AG09309 (cell line): ENCODE measurements around the gene BRMS1.
"Not testable (repeated sequence)": the region's sequence is repeated elsewhere in the genome, so short reads cannot be mapped to it uniquely, and the experiment has no call there.

Experiments used
- DNase-seq: peaks from one replicate; pipeline ENCODE4 v3.0.0-alpha.2; 2010; ENCODE audit warnings: low read depth
- H3K4me3 ChIP-seq: 2 replicates; pipeline ENCODE4 v1.5.1; 2011; ENCODE audit warnings: mild to moderate bottlenecking, low read depth, low read length, moderate library complexity; ENCODE audit not compliant: control insufficient read depth
- CTCF ChIP-seq: IDR thresholded peaks from 2 replicates; pipeline ENCODE4 v1.5.1; 2011; ENCODE audit warnings: mild to moderate bottlenecking, low read depth, low read length, inconsistent platforms; ENCODE audit not compliant: insufficient read depth, control insufficient read depth; ENCODE audit errors: missing control alignments

The BRMS1 gene

GRCh38 chr11:66323684-66324083 is 21.2 kb downstream of the BRMS1 start:
- DNase-seq, result no peak
- no peak overlapping the region for H3K4me3 ChIP-seq
- TF ChIP-seq CTCF, result no peak

GRCh38 chr11:66322732-66323427 is 22.0 kb downstream of the BRMS1 start:
- no peak for DNase-seq
- no peak overlapping the region for H3K4me3 ChIP-seq
- no peak for TF ChIP-seq CTCF

- no peak for DNase-seq
- no peak overlapping the region for H3K4me3 ChIP-seq
Measured at GRCh38 chr11:66321606-66322005, 23.3 kb downstream of the BRMS1 start.

GRCh38 chr11:66320748-66321147 is 24.2 kb downstream of the BRMS1 start:
- DNase-seq, H3K4me3 ChIP-seq: not testable (repeated sequence)

More at GRCh38 chr11:66321606-66322005, 23.3 kb downstream of the BRMS1 start:
- no peak for TF ChIP-seq CTCF

DNA sequence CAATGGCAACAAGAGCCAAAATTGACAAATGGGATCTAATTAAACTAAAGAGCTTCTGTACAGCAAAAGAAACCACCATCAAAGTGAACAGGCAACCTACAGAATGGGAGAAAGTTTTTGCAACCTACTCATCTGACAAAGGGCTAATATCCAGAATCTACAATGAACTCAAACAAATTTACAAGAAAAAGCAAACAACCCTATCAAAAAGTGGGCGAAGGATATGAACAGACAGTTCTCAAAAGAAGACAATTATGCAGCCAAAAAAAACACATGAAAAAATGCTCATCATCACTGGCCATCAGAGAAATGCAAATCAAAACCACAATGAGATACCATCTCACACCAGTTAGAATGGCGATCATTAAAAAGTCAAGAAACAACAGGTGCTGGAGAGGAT is 24.6 kb downstream of the BRMS1 start:
- H3K4me3 ChIP-seq, DNase-seq: not testable (repeated sequence)

DNA sequence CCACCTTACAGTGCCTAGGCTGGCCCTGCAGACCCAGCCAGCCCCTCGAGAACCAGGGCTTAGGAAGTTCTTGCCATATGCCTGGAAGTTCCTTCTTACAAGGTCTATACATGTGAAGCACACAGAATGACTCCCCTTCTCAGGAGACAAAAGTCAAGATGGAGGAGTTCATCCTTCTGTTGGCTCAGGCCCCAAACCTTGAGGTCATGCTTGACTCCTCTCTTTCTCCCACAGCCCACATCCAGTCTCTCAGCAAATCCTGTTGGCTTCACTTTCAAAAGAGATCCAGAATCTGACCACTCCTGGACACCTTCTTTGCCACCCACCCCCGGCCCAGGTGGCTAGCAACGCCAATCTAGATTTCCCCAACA is 26.3 kb downstream of the BRMS1 start:
- TF ChIP-seq CTCF, result no peak
- H3K4me3 ChIP-seq, result no peak overlapping the region
- DNase-seq, result no peak

DNA sequence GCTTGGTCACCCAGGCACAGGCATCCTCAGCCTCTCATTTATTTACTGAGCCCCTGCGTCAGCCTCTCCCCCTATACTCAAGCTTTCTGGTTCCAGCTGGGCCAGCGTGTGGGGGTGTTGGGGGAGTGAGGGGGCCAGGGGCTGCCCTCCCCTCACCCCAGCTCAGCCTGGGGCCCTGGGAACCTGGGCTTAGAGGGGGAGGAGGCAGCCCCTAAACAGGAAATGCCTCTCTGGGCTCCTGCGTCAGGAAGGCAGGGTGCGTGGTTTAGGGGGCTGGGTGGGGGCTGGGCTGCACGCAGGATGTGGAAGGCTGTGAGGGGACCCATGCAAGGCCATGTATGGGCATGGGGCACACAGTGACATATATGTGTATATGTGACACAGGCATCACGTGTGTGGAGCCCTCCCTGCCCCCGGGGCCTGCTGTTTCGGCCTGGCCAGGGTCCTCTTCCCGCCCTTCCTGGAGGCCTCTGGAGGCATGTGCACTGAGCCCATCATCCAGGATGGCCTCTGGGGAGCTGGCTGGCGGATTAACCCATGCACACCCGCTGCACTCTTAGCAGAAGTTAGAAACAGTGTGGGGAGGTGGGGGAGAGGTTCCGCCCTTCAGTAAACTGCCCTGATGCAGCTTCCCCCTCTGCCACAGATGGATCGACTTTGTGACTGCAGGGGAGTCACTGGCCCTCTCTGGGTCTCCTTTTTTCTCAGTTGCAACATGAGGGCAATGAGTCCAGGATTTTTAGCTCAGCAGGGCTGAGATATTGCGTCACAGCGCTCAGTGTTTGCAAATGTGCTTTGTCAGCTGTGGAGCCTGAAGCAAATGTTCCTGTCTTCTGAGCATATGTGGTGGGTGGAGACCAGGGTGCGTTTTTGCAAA is 26.9 kb downstream of the BRMS1 start:
- no peak overlapping the region; the same call in 1 of the 2 replicates for H3K4me3 ChIP-seq
- no peak for TF ChIP-seq CTCF
- peak; percentile 66 for DNase-seq
